ENCODE data around the gene SLC5A2.
"Not testable (repeated sequence)": the region's sequence is repeated elsewhere in the genome, so short reads cannot be mapped to it uniquely, and the experiment has no call there.

SLC5A2 gene

GRCh38 chr16:31477220-31478216 is 5.4 kb upstream of the SLC5A2 start:
- DNase-seq: peak; percentile 63

GRCh38 chr16:31478956-31479355 is 4.0 kb upstream of the SLC5A2 start:
- no peak for DNase-seq

GRCh38 chr16:31479751-31480150 is 3.2 kb upstream of the SLC5A2 start:
- DNase-seq: no peak

DNA sequence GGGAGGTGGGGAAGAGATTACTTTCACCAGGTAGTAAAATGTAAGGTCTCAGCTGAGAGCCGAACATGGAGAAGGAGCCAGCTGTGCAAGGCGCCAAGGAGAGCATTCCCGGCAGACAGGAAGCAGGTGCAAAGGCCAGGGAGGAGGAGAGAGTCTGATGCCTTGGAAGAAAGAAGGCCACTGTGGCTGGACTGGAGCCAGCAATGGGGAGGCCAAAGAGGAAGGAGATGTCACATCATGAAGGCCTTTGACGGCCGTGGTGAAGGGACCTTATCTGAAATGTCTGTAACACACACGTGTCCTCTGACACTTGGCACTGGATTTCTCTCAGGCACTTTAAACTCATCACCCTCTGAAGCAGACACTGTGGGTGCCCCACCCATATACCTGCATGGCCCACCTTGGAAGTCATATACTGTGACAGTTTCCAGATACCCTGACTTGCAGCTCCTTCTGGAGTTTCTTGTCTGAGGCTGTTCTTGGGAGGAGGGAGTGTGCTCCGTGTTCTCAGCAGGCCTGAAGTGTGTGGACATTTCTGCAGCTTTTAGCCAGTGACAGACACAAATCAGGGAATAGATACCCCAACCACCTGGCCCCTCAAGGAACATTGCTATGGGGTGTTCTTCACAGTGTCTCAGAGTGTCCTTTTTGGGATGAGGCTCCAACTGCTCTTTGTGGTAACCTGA is 1.9 kb upstream of the SLC5A2 start:
- DNase-seq: no peak

DNA sequence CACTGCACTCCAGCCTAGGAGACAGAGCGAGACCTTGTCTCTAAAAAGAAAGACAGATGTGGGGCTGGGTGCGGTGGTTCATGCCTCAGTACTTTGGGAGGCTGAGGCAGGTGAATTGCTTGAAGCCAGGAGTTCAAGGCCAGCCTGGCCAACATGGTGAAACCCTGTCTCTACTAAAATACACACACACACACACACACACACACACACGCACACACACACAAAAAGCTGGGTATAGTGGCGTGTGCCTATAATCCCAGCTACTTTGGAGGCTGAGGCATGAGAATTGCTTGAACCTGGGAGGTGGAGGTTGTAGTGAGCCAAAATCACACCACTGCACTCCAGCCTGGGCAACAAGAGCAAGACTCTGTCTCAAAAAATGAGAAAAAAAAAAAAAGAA is 1.1 kb downstream of the SLC5A2 start:
- DNase-seq: not testable (repeated sequence)

DNA sequence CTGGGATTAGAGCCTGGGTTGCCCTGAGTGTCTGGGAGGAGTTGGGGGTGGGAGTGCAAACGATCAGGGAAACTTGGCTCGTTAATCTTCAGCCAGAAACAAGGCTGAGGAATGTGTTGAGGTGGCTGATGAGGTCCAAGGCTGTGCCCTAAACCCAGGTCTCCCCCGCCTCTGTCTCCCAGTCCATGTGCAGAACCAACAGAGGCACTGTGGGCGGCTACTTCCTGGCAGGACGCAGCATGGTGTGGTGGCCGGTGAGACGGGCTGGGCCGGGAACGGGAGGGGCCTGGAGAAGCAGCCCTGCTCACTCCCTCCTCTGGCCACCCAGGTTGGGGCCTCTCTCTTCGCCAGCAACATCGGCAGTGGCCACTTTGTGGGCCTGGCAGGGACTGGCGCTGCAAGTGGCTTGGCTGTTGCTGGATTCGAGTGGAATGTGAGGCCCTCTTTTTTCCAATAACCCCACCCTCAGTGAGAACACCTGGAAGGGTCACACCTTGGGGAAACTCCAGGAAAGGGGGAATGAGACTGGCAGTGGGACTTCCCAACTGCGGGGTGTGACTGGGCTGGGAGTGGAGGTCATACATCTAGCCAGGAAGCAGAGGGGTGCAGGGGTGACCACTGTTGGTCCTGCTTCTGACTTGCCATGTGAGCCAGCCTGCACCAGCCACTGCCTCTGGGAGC is 1.7 kb downstream of the SLC5A2 start:
- DNase-seq: no peak

DNA sequence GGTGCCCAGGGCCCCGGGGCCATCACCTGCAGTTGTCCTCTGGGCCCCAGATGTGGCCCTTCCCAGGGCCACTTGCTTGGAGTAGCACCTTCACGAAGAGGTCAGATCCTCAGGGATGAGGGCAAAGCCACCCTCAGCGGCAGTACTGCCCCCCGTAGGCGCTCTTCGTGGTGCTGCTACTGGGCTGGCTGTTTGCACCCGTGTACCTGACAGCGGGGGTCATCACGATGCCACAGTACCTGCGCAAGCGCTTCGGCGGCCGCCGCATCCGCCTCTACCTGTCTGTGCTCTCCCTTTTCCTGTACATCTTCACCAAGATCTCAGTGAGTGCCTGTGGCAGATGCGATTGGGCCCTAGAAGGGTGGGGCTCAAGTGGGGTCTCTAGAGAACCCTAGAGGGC is 2.6 kb downstream of the SLC5A2 start:
- DNase-seq: no peak

DNA sequence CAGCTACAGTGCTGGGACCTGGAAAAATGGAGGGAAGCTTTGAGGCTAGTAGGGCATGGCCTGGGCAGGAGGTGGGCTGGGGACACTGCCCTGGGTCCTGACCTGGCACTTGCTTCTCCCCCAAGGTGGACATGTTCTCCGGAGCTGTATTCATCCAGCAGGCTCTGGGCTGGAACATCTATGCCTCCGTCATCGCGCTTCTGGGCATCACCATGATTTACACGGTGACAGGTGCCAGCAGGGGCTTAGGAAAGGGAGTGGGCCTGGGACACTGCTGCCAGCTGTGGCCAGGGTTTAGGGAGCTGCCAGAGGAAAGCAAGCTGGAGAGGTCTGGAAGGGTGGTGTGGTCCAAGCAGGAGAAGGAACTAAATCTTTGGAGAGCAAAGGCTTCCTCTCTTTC is 3.1 kb downstream of the SLC5A2 start:
- no peak for DNase-seq

GRCh38 chr16:31487071-31487719 is 4.3 kb downstream of the SLC5A2 start:
- DNase-seq: no peak

- DNase-seq: peak; percentile 73
Observed at GRCh38 chr16:31487720-31488467, 5.0 kb downstream of the SLC5A2 start.

DNA sequence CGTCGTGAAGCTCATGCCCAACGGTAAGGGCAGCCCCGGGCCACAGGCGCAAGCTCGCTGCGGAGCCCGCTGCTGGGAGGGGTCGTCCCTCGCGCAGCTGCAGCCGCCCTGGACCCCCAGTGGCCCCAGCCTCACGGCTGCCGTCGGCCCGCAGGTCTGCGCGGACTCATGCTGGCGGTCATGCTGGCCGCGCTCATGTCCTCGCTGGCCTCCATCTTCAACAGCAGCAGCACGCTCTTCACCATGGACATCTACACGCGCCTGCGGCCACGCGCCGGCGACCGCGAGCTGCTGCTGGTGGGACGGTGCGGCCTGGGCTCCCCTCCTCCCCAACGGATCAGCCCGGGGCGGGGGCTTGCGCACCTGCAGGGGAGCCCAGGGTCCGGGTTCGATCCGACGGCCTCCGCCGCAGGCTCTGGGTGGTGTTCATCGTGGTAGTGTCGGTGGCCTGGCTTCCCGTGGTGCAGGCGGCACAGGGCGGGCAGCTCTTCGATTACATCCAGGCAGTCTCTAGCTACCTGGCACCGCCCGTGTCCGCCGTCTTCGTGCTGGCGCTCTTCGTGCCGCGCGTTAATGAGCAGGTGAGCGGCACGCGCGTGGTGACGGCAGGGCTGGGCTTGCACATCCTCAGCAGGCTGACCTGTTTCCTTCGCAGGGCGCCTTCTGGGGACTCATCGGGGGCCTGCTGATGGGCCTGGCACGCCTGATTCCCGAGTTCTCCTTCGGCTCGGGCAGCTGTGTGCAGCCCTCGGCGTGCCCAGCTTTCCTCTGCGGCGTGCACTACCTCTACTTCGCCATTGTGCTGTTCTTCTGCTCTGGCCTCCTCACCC is 5.8 kb downstream of the SLC5A2 start:
- DNase-seq: no peak

DNA sequence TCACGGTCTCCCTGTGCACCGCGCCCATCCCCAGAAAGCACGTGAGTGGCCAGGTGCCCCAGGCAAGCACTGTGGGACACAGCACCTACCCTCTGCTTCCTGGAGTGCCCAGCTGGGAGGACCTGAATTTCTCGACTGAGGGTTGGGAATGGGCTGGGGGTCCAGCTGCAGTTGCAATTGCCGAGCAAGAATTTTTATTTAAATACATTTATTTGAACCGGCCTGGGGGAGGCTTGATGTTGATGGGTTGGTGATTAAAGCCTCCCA is 6.3 kb downstream of the SLC5A2 start:
- DNase-seq: no peak

- no peak for DNase-seq
Observed at GRCh38 chr16:31489616-31490584, 7.0 kb downstream of the SLC5A2 start.

DNA sequence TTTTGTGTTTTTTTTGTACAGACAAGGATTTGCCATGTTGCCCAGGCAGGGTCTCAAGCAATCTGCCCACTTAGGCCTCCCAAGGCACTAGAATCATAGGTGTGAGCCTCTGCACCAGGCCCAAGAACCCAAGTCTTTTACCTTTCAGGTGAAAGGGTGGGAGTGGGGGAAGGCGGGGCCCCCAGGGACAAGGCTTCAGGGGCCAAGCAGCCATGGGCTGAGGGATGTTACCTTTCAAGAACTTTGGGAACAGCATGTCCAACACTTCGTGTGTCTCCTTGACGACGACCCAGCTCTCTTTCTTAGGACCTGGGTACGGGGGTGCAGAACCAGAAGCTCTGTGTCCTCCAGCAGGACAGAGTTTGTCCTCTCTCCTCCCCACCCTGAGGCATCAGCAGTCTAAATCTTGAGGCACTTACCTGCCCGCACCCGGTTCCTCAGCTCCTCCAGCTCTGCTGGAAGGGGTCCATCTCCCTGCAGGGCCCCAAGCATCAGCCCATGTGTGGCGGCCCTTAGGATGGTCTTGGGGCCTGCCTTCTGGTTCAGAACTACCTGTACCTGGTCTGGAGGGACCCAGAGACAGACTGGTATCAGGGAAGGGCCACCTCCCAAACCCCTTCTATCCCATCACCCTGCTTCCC is 9.0 kb downstream of the SLC5A2 start:
- DNase-seq: no peak

- DNase-seq: no peak
Observed at GRCh38 chr16:31493506-31494125, 10.7 kb downstream of the SLC5A2 start.

GRCh38 chr16:31496670-31497069 is 13.7 kb downstream of the SLC5A2 start:
- DNase-seq: no peak

DNA sequence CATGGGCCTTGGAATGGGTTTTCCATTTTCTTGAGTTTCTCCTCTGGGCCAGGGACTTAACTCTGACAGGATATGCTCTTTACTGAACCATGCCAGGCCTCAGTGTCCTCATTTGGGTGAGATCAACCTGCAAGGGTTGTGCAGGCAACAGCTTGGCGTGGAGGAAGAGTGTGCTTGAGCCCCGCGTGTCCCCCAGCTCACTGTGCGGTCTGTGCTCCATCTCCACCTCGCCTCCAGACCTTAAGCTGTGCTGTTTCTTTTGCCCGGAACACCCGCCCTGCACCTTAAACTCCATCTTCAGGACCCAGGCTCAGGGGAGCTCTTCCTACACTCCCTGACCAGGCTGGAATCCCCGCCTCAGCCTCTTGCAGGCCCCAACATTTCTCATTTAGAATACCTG is 15.6 kb downstream of the SLC5A2 start:
- no peak for DNase-seq

DNA sequence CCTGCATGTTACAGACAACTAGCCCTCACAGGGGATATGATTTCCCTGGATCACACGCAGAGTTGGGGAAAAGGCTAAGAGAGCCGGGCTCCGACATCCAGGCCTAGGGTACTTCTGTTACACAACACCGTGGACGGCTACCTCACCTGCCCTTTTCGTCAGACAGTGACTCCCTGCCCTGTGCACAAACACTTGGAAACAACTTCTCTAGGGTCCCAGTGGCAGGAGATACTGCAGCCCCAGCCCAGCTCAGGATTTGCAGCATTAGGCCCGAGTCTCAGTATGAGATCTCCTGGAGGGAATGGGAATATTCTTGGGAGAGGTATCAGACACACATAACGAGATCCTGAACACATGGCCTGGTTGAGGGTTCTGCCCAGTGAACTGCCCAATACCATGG is 17.0 kb downstream of the SLC5A2 start:
- no peak for DNase-seq

GRCh38 chr16:31501226-31501965 is 18.5 kb downstream of the SLC5A2 start:
- DNase-seq: no peak
